Amniotic stem cell (primary cell): ENCODE results near the gene CDK2AP2.
"Not testable (repeated sequence)": the region's sequence is repeated elsewhere in the genome, so short reads cannot be mapped to it uniquely, and the experiment has no call there.

Experiments used
- DNase-seq: peaks from one replicate; lab custom pipeline; 2025; lab: John Stamatoyannopoulos, UW

Gene CDK2AP2

GRCh38 chr11:67523556-67524479, 15.9 kb upstream of the CDK2AP2 start:
- DNase-seq = no peak

GRCh38 chr11:67522844-67523555, 15.0 kb upstream of the CDK2AP2 start, which contains the start of gene CABP2:
CABP2 (minus strand) TSS chr11:67523446; CDS start chr11:67523326, 120 bp downstream.
- no peak for DNase-seq

GRCh38 chr11:67522338-67522737, 14.4 kb upstream of the CDK2AP2 start:
- DNase-seq = no peak

- no peak for DNase-seq
These were observed 14.0 kb upstream of the CDK2AP2 start for GRCh38 chr11:67521924-67522323.

- no peak for DNase-seq
These were observed 13.2 kb upstream of the CDK2AP2 start for GRCh38 chr11:67520856-67521824.

- DNase-seq = no peak
These were observed 11.8 kb upstream of the CDK2AP2 start for GRCh38 chr11:67519726-67520125.

- DNase-seq = no peak
These were observed 10.0 kb upstream of the CDK2AP2 start for GRCh38 chr11:67517784-67518552.

GRCh38 chr11:67516806-67517205, 8.8 kb upstream of the CDK2AP2 start:
- no peak for DNase-seq

GRCh38 chr11:67514116-67514515, 6.2 kb upstream of the CDK2AP2 start:
- no peak for DNase-seq

GRCh38 chr11:67511558-67511957, 3.6 kb upstream of the CDK2AP2 start:
- DNase-seq = not testable (repeated sequence)

- no peak for DNase-seq
These were observed 2.0 kb upstream of the CDK2AP2 start for GRCh38 chr11:67510023-67510345.

- DNase-seq = peak; percentile 97
These were observed 642 bp upstream of the CDK2AP2 start for GRCh38 chr11:67508486-67509121.

- DNase-seq = no peak
These were observed 609 bp downstream of the CDK2AP2 start for GRCh38 chr11:67507242-67507863.

GRCh38 chr11:67506426-67507051, 1.4 kb downstream of the CDK2AP2 start:
- no peak for DNase-seq

GRCh38 chr11:67505605-67506396, 2.2 kb downstream of the CDK2AP2 start:
- peak; percentile 76 for DNase-seq

- DNase-seq = no peak
These were observed 2.9 kb downstream of the CDK2AP2 start, which contains the start of gene PITPNM1 for GRCh38 chr11:67504950-67505581. PITPNM1 (minus strand) TSS chr11:67505363; CDS start chr11:67504180, 1,183 bp downstream.

- no peak for DNase-seq
These were observed 3.7 kb downstream of the CDK2AP2 start for GRCh38 chr11:67504005-67504949.
